Measurements from ENCODE around the gene DYSF.

DYSF gene

DNA sequence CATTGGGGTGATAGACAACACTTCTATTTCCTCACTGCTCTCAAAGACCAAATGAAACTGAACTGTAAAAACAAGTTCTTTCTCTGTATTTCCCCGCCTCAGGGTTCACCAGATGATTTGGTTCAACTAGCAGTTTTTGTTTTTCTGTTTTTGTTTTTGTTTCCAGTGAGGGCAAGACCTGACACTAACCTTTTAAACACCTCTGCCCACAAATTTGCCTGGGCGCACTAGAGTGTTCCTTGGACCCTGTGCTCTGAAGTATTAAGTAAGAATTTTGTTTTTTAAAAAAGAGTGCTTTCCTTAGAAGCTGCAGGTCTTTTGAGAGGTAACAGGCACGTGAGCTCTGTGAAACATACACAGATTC lies 92.9 kb downstream of the DYSF start:
- no peak for DNase-seq (ENCODE audit: extremely low spot score)
- TF ChIP-seq SUZ12 (IDR thresholded peaks at IDR 0.05), result no peak
- no peak for TF ChIP-seq ARNT (IDR thresholded peaks at IDR 0.05)
- no peak for TF ChIP-seq HDGF (IDR thresholded peaks at IDR 0.05; ENCODE audit: borderline replicate concordance)
- TF ChIP-seq FOXK2 (IDR thresholded peaks at IDR 0.05), result no peak
- TF ChIP-seq FOXM1 (IDR thresholded peaks at IDR 0.05; ENCODE audit: borderline replicate concordance), result no peak
- no peak for TF ChIP-seq SP1 (IDR thresholded peaks at IDR 0.05)
- TF ChIP-seq NFRKB (IDR thresholded peaks at IDR 0.05), result no peak
- no peak for TF ChIP-seq LEF1 (IDR thresholded peaks at IDR 0.05; ENCODE audit: borderline replicate concordance)
- TF ChIP-seq CTBP1 (IDR thresholded peaks at IDR 0.05; ENCODE audit: borderline replicate concordance), result no peak
- TF ChIP-seq BHLHE40 (IDR thresholded peaks at IDR 0.05; ENCODE audit: borderline replicate concordance), result no peak
- TF ChIP-seq FOXA1 (IDR thresholded peaks at IDR 0.05), result no peak
- no peak for TF ChIP-seq ELF4 (IDR thresholded peaks at IDR 0.05)
- POLR2A ChIA-PET, result no interaction called here
- CTCF ChIA-PET, result interaction anchor here (0.5 to 1.5 kb wide), 8 partner anchors 23 to 1432 kb away, joined by 3 to 4 read pairs (median 3); no protein-coding TSS in a partner anchor

DNA sequence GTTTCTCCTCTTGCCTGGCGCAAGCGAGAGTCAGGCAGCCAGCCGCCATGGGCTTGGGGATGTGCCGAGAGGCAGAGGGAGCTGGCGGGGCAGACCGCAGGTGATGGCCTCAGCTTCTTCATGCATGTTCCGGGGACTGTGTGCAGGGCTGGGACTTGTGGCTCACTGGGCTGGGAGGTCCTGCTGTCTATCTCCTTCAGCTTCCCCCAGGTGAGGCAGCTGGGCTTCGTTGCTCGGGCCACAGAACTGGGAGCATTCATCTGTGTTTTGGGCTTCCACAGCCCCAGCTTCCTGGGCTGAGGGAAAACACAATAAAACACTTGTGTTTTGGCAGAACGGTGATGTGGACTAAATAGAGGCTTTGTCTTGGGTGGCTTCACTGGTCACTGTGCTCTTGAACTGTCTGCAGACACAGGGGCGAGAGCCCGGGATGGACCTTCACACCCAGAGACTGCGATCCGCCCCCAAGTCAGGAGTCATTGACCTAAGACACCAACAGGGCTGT lies 93.5 kb downstream of the DYSF start:
- CTCF ChIA-PET, result interaction anchor here (0.7 to 1.5 kb wide), 3 partner anchors 24 to 1033 kb away, joined by 3 to 4 read pairs (median 3); no protein-coding TSS in a partner anchor
- POLR2A ChIA-PET, result no interaction called here
- TF ChIP-seq LEF1 (IDR thresholded peaks at IDR 0.05; ENCODE audit: borderline replicate concordance) (no peak), ELF4 (IDR thresholded peaks at IDR 0.05) (no peak), ZNF384 (IDR thresholded peaks at IDR 0.05) (no peak), FOXA1 (IDR thresholded peaks at IDR 0.05) (no peak), CTBP1 (IDR thresholded peaks at IDR 0.05; ENCODE audit: borderline replicate concordance) (no peak), NFRKB (IDR thresholded peaks at IDR 0.05) (no peak), SUZ12 (IDR thresholded peaks at IDR 0.05) (no peak), L3MBTL2 (conservative IDR thresholded peaks at IDR 0.05) (no peak), BHLHE40 (IDR thresholded peaks at IDR 0.05; ENCODE audit: borderline replicate concordance) (no peak)
- DNase-seq (ENCODE audit: extremely low spot score), result no peak

DNA sequence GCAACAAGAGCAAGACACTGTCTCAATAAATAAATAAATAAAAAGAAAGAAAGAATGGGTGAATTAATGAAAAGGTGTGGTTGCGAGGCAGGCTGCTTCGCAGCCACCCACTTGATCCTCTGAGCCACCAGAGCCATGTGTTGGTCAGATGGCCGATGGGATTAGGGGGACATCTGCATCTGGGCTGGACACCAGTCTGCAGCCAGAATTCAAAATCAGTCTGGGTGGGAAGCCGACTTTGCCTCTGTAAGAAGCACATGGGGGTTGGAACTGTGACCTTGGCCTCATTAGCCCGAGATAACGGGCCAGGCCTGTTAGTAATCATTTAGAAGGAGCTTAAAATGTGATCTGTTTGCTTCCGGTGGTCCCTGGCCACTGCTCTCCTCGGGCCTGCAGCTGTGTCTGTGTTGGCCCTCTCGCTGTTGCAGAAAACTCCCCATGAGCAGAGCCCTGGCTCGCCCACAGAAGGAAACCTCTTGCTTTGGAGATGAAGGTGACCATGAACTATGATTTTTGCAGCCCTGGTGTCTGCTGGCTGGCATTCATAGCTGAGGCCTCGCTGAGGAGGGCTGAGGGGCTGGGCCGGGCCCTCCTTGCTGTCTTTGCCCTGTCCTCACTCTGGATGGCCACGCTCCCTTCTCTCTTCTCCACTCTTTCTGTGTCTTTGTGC lies 94.4 kb downstream of the DYSF start:
- no peak for DNase-seq (ENCODE audit: extremely low spot score)
- TF ChIP-seq NFRKB (IDR thresholded peaks at IDR 0.05) (no peak), ARNT (IDR thresholded peaks at IDR 0.05) (no peak), FOXK2 (IDR thresholded peaks at IDR 0.05) (no peak), LEF1 (IDR thresholded peaks at IDR 0.05; ENCODE audit: borderline replicate concordance) (no peak), BHLHE40 (IDR thresholded peaks at IDR 0.05; ENCODE audit: borderline replicate concordance) (no peak), FOXM1 (IDR thresholded peaks at IDR 0.05; ENCODE audit: borderline replicate concordance) (no peak), SP1 (IDR thresholded peaks at IDR 0.05) (no peak), HDGF (IDR thresholded peaks at IDR 0.05; ENCODE audit: borderline replicate concordance) (no peak), FOXA1 (IDR thresholded peaks at IDR 0.05) (no peak), ELF4 (IDR thresholded peaks at IDR 0.05) (no peak), TARDBP (IDR thresholded peaks at IDR 0.05) (no peak), SUZ12 (IDR thresholded peaks at IDR 0.05) (no peak), ZNF384 (IDR thresholded peaks at IDR 0.05) (no peak), L3MBTL2 (conservative IDR thresholded peaks at IDR 0.05) (no peak), CTBP1 (IDR thresholded peaks at IDR 0.05; ENCODE audit: borderline replicate concordance) (no peak)
- TF ChIP-seq, protein P1, sequence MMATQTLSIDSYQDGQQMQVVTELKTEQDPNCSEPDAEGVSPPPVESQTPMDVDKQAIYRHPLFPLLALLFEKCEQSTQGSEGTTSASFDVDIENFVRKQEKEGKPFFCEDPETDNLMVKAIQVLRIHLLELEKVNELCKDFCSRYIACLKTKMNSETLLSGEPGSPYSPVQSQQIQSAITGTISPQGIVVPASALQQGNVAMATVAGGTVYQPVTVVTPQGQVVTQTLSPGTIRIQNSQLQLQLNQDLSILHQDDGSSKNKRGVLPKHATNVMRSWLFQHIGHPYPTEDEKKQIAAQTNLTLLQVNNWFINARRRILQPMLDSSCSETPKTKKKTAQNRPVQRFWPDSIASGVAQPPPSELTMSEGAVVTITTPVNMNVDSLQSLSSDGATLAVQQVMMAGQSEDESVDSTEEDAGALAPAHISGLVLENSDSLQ (IDR thresholded peaks at IDR 0.05), result no peak
- POLR2A ChIA-PET, result no interaction called here
- CTCF ChIA-PET, result interaction anchor here (0.6 to 1.0 kb wide), 2 partner anchors 247 to 988 kb away, joined by 4 to 6 read pairs; no protein-coding TSS in a partner anchor

- POLR2A ChIA-PET, result no interaction called here
- peak; percentile 87 for DNase-seq (ENCODE audit: extremely low spot score)
- CTCF ChIA-PET, result interaction anchor here (0.6 to 1.0 kb wide), 3 partner anchors 249 to 1018 kb away, joined by 3 to 6 read pairs (median 3); no protein-coding TSS in a partner anchor
- TF ChIP-seq FOXM1 (IDR thresholded peaks at IDR 0.05; ENCODE audit: borderline replicate concordance) (no peak), TARDBP (IDR thresholded peaks at IDR 0.05) (no peak)
Observed at GRCh38 chr2:71548646-71549425, 95.5 kb downstream of the DYSF start.

DNA sequence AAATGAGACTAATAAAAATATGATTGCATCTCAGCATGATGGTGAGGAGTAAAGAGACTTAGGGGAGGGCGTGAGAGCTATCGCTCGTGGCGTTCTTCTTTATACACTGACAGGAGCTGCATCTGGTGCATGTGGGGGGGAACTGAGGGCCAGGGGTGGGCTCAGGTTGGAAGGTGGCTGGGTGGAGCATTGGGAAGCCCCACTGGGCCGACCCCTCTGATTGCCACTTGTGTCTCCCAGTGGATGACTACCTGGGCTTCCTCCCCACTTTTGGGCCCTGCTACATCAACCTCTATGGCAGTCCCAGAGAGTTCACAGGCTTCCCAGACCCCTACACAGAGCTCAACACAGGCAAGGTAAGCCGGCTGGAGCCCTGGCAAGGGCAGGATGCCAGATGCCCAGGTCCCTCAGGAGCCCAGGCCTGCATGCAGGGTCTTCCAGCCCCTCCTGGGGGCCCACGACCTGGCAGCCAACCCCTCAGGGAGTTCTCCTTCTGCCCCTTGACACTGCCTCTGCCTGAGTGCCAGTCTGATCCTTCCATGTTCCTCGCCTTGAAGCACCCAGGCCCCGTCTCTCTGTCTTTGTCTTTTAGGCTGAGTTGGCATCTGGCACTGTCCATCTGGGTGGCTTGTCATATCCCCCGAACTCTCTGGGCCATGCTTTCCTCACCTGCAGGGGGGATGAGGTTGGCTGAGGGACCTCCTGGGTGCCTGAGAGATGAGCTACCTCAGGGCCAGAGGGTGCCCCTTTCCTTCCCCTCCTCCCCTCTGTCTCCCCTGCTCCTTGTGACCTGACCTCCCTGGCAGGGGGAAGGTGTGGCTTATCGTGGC lies 97.7 kb downstream of the DYSF start:
- ChIA-PET CTCF (interaction anchor here (1.3 kb wide), 1 partner anchor 247 kb away, joined by 5 read pairs; no protein-coding TSS in a partner anchor), POLR2A (interaction anchor here (1.1 kb wide), 1 partner anchor 11 kb away, joined by 3 read pairs; no protein-coding TSS in a partner anchor)
- no peak for TF ChIP-seq ZNF384 (IDR thresholded peaks at IDR 0.05)
- no peak for TF ChIP-seq NFRKB (IDR thresholded peaks at IDR 0.05)
- no peak for TF ChIP-seq HDGF (IDR thresholded peaks at IDR 0.05; ENCODE audit: borderline replicate concordance)
- no peak for TF ChIP-seq ARNT (IDR thresholded peaks at IDR 0.05)
- no peak for TF ChIP-seq FOXM1 (IDR thresholded peaks at IDR 0.05; ENCODE audit: borderline replicate concordance)
- no peak for TF ChIP-seq BHLHE40 (IDR thresholded peaks at IDR 0.05; ENCODE audit: borderline replicate concordance)
- no peak for TF ChIP-seq LEF1 (IDR thresholded peaks at IDR 0.05; ENCODE audit: borderline replicate concordance)
- no peak for TF ChIP-seq CTBP1 (IDR thresholded peaks at IDR 0.05; ENCODE audit: borderline replicate concordance)
- no peak for TF ChIP-seq ELF4 (IDR thresholded peaks at IDR 0.05)
- TF ChIP-seq, protein P1 (IDR thresholded peaks at IDR 0.05), result no peak
- TF ChIP-seq SP1 (IDR thresholded peaks at IDR 0.05), result no peak
- no peak for TF ChIP-seq FOXA1 (IDR thresholded peaks at IDR 0.05)
- no peak for TF ChIP-seq SUZ12 (IDR thresholded peaks at IDR 0.05)
- TF ChIP-seq L3MBTL2 (conservative IDR thresholded peaks at IDR 0.05), result no peak
- no peak for TF ChIP-seq FOXK2 (IDR thresholded peaks at IDR 0.05)
- no peak for TF ChIP-seq TARDBP (IDR thresholded peaks at IDR 0.05)
- DNase-seq (ENCODE audit: extremely low spot score), result no peak
